GM12874 (cell line): Measurements from ENCODE around the gene SMIM9.

ENCODE experiments used
- CTCF ChIP-seq: IDR thresholded peaks from 2 replicates; pipeline ENCODE4 v1.5.1; 2011; ENCODE audit warnings: low read depth, mild to moderate bottlenecking, control low read depth, low read length, moderate library complexity; ENCODE audit not compliant: insufficient read depth

SMIM9 gene

GRCh38 chrX:154806837-154807501, 27.5 kb downstream of the SMIM9 start:
- no peak for TF ChIP-seq CTCF

- TF ChIP-seq CTCF = no peak
Measured at GRCh38 chrX:154805696-154806091, 28.8 kb downstream of the SMIM9 start.

- TF ChIP-seq CTCF = no peak
Measured at GRCh38 chrX:154804957-154805695, 29.3 kb downstream of the SMIM9 start, which contains the start of gene MPP1. TSS of gene MPP1 (minus strand) at chrX:154805485. CDS start at chrX:154805373, 112 bp downstream.

GRCh38 chrX:154804261-154804956, 30.1 kb downstream of the SMIM9 start:
- no peak for TF ChIP-seq CTCF

GRCh38 chrX:154802947-154803346, 31.5 kb downstream of the SMIM9 start:
- TF ChIP-seq CTCF = no peak

- no peak for TF ChIP-seq CTCF
Measured at GRCh38 chrX:154800478-154801210, 33.8 kb downstream of the SMIM9 start.
